OCI-M1 (cell line): ENCODE measurements around the gene LARP1B.
"Not testable (repeated sequence)": the region's sequence is repeated elsewhere in the genome, so short reads cannot be mapped to it uniquely, and the experiment has no call there.

ENCODE experiments used
- DNase-seq: peaks from one replicate; lab custom pipeline; 2025; lab: John Stamatoyannopoulos, UW

LARP1B gene

DNA sequence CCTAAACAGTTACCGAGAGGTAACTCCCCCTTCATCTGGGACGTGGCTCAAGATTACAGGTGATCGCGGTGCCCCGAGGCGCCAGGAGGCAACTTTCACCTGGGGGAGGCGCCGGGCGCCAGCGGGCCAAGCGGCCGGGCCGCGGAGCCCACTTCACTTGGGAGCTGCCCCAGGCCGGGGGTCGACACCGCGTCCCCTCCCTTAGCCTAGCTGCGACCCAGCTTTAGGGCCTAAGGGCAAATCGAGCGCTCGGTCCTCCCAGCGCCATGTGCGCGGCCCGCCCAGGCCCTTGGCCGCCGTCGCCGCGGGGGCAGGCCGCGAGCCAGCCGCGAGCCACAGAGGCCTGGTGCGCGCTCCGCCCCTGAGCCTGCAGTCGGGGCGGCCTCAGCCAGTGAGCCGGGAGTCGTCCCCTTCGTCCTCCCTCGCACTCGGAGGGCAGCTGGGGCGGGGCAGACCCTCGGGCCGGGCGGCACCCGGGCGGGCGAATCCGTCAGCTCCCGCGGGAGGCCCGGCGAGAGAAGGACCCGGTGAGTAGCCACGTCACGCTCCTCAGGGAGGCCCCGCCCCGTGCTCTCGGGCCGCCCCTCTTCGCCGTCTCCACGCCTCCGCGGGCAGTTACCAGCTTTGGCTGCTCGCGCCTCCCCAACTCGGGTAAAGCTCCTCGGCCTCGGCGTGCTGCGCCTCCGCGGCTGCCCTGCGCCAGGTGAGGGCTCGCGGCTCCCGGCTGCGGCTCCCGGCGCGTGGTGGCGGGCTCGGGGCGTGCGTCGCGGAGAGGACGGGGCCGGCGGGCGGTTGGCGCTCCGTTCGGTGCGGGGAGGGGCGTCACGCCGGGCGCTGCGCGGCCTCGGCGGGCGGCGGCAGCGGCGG is at the start of gene LARP1B:
Gene LARP1B (plus strand): TSS at position 614 of the 867 bp plus-strand sequence. CDS start 13,640 bp downstream, outside the sequence.
- peak; percentile 97 for DNase-seq

DNA sequence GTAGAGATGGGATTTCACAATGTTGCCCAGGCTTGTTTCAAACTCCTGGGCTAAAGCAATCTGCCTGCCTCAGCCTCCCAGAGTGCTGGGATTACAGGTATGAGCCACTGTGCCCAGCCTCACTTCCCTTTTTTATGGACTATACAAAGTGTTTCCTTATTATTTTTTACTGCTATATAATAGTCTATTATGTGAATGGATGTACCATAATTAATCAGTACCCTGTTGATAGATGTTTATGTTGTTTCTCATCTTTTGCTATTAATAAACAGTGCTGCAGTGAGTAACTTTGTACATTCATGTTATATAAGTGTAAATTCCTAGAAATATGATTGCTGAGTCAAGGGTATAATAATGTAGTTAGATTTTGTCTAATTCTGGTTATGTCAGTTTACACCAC is 35.8 kb upstream of the LARP1B start:
- DNase-seq = no peak

DNA sequence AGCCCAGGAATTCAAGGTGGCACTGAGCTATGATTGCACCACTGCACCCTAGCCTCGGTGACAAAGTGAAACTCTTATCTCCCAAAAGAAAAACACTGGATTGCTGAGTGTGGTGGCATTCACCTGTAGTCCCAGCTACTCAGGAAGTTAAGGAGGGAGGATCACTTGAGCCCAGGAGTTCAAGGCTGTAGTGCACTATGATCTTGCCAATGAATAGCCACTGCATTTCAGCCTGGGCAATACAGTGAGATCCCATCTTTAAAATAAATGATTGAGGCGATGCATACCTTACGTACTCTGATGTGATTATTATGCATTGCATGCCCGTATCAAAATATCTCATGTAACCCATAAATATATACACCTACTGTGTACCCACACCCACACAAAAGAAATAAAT is 31.2 kb upstream of the LARP1B start:
- DNase-seq = no peak

DNA sequence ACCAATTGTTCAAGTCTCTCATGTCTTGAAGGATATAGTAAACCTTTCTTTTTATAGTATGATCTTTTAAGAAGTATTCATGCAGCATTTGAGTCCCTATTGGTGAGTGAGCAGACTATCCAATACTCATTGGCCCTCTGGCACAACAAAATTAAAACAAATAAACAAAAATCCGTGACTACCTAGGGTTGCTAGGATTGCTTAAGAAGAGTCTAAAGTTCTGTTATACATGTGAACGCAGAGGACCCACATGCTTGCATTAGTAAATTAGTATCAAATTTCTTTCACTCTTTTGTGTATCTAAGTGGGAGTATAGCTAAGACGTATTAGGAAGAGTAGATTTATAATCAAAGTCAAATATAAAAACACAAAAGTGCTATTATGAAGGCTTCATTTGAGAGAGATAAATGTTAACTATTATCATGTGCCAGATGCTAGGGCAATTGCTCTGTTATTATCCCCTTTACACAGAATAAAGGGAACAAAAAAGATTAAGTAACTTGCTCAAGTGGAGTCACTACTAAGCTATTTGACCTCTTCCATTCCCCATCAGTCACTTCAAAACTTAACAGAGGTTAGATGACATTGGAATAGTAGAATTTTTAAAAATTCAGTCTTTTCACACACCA is 29.2 kb upstream of the LARP1B start:
- DNase-seq = no peak

DNA sequence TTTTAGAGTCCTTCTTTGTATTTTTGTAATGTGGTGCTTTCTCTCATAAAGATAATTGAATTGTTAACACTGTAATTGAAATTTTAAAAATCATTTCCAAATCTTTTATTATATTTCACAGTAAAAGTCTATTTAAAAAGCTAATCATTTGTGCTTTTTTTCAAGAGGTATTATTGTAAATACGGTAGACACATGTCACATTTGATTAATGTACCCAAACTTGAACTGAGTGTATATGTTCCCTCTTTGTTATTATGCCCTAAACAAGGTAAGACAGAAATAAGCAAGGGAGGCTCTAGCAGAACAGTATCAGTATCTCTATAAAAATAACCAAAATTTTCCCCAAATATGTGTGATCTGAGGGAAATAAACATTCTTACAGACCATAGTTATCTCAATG is 21.5 kb upstream of the LARP1B start:
- DNase-seq = no peak

DNA sequence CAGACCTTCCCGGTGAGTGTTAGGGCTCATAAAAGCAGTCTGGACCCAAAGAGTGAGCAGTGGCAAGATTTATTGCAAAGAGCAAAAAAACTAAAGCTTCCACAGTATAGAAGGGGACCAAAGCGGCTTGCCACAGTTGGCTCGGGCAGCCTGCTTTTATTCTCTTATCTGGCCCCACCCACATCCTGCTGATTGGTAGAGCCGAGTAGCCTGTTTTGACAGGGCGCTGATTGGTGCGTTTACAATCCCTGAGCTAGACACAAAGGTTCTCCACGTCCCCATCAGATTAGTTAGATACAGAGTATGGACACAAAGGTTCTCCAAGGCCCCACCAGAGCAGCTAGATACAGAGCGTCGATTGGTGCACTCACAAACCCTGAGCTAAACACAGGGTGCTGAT is 14.1 kb upstream of the LARP1B start:
- not testable (repeated sequence) for DNase-seq

DNA sequence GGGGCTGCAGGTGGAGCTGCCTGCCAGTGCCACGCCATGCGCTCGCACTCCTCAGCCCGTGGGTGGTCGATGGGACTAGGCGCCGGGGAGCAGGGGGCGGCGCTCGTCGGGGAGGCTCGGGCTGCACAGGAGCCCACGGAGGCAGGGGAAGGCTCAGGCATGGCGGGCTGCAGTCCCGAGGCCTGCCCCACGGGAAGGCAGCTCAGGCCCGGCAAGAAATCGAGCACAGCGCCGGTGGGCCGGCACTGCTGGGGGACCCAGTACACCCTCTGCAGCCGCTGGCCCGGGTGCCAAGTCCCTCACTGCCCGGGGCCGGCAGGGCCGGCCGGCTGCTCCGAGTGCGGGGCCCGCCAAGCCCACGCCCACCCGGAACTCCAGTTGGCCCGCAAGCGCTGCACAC is 13.6 kb upstream of the LARP1B start:
- not testable (repeated sequence) for DNase-seq

DNA sequence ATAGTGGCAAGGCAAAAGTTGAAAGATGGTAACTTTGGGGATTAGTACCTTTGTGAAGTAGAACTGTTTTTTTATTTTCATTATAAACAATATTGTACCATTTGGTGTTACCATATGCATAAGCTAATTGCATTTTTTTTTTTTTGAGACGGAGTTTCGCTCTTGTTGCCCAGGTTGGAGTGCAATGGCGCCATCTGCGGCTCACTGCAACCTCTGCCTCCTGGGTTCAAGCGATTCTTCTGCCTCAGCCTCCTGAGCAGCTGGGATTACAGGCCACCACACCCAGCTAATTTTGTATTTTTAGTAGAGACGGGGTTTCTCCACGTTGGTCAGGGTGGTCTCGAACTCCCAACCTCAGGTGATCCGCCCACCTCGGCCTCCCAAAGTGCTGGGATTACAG is 9.9 kb upstream of the LARP1B start:
- peak; percentile 52 for DNase-seq

DNA sequence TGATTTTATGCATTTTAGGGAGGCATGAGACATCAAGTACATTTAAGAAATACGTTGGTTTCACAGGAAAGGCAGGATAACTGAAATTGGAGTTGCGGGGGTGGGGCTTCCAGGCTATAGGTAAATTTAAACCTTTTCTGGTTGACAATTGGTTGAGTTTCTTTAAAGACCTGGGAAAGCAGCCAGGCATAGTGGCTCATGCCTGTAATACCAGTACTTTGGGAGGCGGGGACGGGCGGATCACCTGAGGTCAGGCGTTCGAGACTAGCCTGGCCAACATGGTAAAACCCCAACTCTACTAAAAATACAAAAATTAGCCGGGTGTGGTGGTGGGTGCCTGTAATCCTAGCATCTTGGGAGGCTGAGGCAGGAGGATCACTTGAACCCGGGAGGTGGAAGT is 6.2 kb upstream of the LARP1B start:
- not testable (repeated sequence) for DNase-seq

DNA sequence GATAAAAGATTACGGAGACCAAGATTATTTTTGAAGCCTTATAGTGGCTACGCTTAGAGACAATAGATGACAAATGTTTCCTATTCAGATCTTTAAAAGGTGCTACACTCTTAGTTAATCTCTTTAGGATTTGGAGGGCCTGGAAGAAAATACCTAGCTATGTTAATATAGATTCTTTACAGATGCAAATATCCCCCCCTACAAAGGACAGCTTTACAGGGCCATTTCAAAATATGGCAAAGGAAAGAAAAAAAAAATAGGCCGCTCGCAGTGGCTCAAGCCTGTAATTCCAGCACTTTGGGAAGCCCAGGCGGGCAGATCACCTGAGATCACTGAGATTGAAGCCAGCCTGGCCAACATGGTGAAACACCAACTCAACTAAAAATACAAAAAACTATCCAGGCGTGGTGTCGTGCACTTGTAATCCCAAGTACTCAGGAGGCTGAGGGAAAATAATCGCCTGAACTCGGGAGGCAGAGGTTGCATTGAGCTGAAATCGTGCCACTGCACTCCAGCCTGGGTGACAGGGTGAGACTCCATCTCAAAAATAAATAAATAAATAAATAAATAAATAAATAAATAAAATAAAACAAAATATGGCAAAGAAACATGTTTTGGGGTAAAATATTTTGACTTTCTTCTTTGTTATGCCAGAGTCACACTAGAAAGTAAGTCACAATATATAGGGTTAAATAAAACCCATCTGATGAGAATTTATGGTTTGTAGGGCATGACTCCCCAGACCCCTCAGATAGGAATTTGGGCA is 5.5 kb upstream of the LARP1B start:
- not testable (repeated sequence) for DNase-seq

DNA sequence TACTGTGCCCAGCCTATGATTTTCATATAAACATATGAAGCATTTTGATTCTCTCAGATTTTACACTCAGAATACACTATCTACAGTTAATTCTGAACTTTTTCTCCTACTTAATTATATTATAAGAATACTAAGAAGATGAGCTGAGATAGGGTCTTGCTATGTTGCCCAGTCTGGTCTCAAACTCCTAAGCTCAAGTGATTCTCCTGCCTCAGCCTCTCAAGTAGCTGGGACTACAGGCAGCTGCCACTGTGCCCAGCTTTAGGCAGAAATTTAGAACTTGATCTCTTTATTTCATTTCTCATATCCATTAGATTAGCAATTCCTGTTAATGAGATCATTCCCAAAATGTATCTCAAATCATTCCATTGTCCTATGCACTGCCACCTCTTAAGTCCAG is 4.7 kb upstream of the LARP1B start:
- DNase-seq = no peak

DNA sequence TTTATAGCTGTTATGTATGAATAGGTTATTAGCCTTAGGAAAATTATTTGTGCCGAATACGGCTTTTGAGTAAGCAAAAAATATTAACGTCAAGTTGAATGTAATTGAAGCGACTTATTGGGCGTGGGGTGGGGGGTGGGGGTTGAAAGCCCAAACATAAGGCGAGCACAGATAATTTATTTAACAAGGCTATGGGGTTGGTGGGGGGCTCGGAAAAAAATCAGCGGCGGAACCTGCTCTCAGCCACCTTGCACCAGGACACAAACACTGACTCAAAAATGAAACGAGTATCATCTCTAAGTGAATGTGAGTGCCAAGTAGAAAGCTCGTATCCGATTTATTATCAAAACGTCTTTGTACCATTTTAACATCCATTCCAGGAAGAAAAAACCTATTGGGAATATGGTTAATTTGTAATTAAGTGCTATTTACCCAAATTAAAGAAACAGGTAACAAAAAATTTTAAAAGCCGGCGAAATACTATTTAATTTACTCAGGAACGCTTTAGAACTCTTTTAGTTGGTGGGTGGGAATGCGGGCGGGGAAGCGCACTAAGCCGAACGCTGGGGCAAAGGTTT is 902 bp upstream of the LARP1B start:
- peak; percentile 70 for DNase-seq

DNA sequence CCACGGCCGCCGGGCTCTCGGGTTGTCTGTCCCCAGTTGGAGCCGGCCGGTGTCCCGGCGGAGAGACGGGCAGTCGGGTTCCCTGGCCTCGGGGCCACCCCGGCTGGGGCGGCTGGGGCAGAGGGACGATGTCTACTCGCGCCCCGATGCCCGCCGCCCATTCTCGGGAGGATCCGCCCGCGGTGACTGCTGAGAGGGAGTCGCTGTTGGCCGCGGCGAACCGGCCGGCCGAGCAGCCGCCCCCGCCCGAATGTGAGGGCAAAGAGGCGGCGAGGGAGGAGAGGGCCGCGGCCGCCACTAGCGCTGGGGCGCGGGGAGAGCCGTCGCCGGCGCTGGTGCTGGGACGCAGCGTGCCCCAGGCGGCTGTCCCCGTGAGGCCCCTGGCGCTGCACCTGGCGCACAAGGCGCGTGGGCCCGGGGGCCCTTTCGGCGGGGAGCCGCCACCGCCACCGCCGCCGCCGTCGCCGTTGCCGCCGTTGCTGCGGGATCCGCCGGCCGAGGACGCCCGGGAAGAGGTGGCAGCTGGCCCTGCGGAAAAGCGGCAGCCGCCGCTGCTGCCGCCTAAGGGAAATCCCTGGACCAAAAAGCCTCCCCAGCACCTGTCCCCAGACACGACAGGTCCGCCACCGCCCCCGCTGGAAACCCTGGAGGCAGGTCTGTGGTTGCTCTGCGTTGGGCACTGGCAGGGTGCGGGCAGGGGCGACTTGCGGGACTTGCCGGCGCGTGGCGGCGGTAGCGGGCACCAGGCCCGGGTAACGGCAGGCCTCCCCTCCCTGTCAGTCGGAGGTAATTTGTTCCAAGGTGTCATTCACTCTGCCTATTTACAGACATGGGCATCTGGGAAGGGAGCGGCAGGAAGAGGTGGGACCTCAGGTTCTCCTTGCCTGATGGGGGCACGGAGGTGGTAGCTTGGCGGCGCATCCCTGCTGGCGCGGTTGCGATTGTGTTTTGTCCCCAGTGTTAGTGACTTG is 739 bp downstream of the LARP1B start:
- DNase-seq = peak; percentile 63

DNA sequence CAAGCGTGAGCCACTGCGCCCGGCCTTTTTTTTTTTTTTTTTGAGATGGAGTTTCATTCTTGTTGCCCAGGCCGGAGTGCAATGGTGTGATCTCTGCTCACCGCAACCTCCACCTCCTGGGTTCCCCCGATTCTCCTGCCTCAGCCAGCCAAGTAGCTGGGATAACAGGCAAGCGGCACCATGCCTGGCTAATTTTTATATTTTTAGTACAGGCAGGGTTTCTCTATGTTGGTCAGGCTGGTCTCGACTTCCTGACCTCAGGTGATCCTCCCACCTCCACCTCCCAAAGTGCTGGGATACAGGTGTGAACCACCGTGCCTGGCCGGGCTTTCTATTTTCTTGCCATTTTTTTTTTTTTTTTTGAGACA is 5.3 kb downstream of the LARP1B start:
- DNase-seq = not testable (repeated sequence)

DNA sequence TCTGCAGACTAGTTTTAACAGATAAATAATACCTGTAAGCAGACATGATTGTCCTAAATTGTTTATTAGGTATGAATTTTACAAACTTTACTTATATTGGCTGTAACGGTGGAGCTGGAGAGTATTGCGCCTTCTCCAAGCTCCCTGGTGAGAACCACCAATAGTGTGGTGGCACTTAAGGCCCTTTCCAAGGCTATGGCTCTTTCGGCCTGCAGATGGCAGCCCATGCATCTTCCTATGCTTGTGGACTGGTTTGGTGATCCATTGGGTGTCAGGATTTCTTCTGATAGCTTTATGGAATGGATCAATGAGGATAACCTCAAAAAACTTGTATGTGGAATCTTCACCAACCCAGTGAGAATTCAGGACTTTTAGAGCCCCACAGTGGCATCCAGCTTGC is 7.8 kb downstream of the LARP1B start:
- DNase-seq = peak; percentile 64

DNA sequence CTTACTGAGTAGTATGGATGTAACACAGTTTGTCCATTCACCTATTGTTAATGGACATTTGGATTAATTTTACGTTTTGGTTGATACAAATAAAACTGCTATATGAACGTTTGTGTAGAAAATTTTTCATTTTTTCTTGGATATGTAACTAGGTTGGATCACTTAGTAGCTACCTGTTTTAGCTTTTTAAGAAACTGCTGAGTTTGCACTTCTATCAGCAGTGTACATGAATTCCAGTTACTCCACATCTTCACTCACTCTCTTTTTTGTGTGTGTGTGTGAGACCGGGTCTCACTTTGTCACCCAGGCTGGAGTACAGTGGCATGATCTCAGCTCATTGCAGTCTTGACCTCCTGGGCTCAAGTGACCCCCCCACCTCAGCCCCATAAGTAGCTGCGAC is 15.4 kb downstream of the LARP1B start:
- no peak for DNase-seq

DNA sequence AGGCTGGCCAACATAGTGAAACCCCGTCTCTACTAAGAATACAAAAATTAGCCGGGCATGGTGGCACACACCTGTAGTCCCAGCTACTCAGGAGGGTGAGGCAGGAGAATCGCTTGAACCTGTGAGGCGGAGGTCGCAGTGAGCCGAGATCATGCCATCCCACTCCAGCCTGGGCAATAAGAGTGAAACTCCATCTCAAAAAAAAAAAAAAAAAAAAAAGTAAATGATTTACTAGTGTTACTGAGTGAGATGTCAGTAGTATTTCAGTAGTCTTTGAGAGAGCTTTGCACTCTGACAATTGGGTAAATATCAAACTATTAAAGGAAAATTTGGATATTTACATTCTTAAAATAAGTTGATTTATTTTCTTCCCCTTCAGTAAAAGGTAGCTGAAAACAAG is 34.2 kb downstream of the LARP1B start:
- DNase-seq = not testable (repeated sequence)

DNA sequence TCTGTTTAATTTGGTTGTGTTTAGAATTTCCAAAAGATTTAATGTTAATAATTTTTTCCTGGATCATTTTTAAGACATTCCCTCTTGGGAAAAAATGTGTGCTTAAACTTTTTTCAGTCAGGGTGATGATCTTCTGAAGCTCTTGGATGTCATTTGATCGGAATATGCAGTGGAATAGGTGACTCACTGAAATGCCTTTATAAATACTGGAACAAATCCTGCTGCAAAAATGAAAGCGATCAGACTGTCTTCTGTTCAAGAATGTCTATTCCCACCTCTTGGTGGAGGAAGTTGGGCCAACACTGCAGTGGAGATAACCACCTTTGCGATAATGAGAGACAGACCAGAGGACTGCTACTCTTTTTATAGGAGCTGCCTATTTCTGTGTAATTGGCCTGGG is 46.7 kb downstream of the LARP1B start:
- DNase-seq = peak; percentile 83

DNA sequence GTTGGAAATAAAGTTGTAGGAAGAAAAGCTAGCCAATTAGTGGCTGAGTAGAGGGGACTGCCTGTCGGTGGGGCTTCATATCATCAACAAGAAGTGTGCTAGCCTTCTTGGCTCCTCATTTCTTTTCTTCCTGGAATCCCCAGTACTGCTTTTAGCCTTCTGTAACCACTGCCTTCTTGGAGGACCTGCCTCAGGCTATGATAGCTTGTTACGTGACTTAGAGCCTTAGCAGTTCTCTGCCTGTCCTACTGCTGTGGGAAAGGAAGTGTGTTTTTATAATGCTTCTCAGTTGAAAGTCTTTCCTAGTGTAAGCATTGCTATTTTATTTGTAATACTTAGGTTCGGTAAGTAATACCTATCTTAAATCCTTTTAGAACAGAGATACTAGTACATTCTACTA is 61.9 kb downstream of the LARP1B start:
- no peak for DNase-seq

DNA sequence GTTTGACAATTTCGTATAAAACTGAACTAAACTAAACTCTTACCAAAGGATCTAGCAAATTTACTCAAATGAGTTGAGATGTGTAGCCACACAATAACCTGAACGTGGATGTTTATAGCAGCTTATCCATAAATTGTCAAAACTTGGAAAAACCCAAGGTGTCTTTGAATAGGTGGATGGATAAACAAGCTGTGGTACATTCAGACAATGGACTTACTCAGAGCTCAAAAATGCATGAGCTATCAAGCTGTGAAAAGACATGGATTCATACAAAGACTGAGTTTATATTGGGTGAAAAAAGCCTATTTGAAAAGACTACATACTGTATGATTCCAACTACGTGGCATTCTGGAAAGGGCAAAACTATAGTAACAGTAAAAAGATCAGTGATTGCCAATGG is 69.5 kb downstream of the LARP1B start:
- DNase-seq = no peak

DNA sequence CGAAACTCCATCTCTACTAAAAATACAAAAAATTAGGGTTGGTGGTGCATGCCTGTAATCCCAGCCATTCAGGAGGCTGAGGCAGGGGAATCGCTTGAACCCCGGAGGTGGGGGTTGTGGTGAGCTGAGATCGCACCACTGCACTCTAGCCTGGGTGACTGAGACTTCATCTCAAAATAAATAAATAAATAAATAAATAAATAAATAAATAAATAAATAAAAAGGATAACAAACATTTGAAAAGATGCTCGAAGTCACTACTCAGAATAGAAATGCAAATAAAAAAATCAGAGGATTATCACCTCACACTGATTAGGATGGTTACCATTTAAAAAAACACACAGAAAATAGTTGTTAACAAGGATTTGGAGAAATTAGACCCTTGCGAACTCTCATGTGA is 73.8 kb downstream of the LARP1B start:
- no peak for DNase-seq
